Measurements from ENCODE around the gene SPPL3. TPM values are rescaled to one million over a fixed set of nuclear protein-coding genes. Genes with fewer than 3 reads are reported as not detected.
"Not testable (repeated sequence)": the region's sequence is repeated elsewhere in the genome, so short reads cannot be mapped to it uniquely, and the experiment has no call there.

The SPPL3 gene
- total RNA-seq, 2 donors from 2014 or later = 44.6 to 60.7 TPM

DNA sequence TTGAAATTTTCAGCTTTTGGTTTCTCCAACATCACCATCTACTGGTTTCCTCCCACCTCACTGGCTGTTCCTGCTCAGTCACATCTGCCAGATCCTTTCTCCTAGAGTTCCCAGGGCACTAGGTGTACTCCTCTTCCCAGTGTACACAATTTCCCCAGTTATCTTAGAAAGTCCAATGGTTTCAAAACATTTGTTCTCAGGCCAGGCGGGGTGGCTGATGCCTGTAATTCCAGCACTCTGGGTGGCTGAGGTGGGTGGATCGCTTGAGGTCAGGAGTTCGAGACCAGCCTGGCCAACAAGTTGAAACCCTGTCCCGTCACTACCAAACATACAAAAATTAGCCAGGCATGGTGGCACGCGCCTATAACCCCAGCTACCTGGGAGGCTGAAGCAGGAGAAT lies 60.7 kb downstream of the SPPL3 start:
- ATAC-seq (no peak), DNase-seq (no peak)
- Mint-ChIP-seq H3K4me1 (peaks cover 40% of the 10 kb centered on the region), H3K36me3 (ENCODE audit: low read depth) (peaks cover 2% of the 10 kb centered on the region), H3K27ac (peak overlapping the region; percentile 14), H3K27me3 (no peaks in the 10 kb centered on the region), H3K4me3 (no peak overlapping the region)
- no peaks in the 10 kb centered on the region for H3K9me3 ChIP-seq (ENCODE audit: control insufficient read depth, low read length, poor library complexity, severe bottlenecking)

DNA sequence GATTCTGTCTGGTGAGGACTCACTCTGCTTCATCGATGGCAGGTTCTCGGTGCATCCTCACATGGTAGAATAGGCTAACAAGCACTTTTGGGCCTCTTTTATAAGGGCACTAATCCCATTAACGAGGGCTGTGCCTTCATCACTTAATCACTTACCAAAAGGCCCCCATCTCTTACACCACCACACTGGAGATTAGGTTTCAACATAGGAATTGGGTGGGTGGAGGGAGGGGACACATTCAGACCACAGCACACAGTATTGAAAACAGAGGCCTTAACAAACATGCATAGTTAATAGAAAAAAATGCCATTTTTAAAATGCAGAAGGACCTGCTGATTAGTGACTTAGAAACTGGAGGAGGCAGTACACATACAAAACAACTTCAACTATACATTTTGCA lies 61.6 kb downstream of the SPPL3 start:
- DNase-seq = no peak
- H3K36me3 Mint-ChIP-seq (ENCODE audit: low read depth) = peaks cover 2% of the 10 kb centered on the region
- no peak for ATAC-seq
- peaks cover 34% of the 10 kb centered on the region for H3K4me1 Mint-ChIP-seq
- H3K9me3 ChIP-seq (ENCODE audit: control insufficient read depth, low read length, poor library complexity, severe bottlenecking) = no peaks in the 10 kb centered on the region
- no peak overlapping the region for H3K27ac Mint-ChIP-seq
- no peak overlapping the region for H3K4me3 Mint-ChIP-seq
- H3K27me3 Mint-ChIP-seq = no peaks in the 10 kb centered on the region

DNA sequence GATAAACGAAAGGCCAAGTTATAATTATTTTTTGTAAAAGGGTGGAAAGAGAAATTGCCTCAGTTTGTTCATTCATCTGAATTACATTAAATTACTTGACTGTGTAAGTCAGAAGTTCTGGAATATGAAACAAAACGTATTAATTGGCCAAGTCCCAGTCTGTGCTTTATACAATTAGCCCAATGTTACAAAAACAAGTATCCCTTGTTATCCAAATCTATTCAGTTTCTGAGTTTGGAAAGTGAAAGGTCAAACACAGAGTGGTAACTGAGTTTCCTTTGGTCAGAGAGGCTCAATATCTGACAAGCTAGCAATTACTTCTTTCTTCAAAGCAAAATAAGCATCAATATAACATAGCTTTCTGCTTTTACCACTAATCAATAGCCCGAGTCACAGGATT lies 62.6 kb downstream of the SPPL3 start:
- Mint-ChIP-seq H3K4me3 (no peak overlapping the region), H3K36me3 (ENCODE audit: low read depth) (peaks cover 2% of the 10 kb centered on the region), H3K4me1 (peaks cover 36% of the 10 kb centered on the region), H3K27me3 (no peaks in the 10 kb centered on the region), H3K27ac (no peak overlapping the region)
- ATAC-seq (no peak), DNase-seq (no peak)
- no peaks in the 10 kb centered on the region for H3K9me3 ChIP-seq (ENCODE audit: control insufficient read depth, low read length, poor library complexity, severe bottlenecking)

DNA sequence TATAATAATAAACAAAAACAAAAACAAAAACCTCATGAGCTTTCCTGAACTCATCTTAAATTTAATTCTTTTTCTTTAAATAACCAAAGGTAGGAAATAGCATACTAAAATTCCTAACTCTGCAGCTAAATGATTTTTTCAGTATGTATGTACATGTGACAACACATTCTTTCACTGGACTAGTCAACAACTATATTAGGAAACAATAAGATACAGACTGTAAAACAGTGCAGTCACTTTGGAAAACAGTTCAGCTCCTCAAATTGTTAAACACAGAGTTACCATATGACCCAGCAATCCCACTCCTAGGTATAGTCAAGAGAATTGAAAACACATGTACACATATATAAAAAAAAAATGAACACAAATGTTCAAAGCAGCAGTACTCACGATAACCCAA lies 64.7 kb downstream of the SPPL3 start:
- H3K27me3 Mint-ChIP-seq = no peaks in the 10 kb centered on the region
- no peaks in the 10 kb centered on the region for H3K9me3 ChIP-seq (ENCODE audit: control insufficient read depth, low read length, poor library complexity, severe bottlenecking)
- H3K27ac Mint-ChIP-seq = peak overlapping the region; percentile 64
- ATAC-seq = no peak
- DNase-seq = no peak
- H3K4me3 Mint-ChIP-seq = no peak overlapping the region
- peaks cover 2% of the 10 kb centered on the region for H3K36me3 Mint-ChIP-seq (ENCODE audit: low read depth)
- H3K4me1 Mint-ChIP-seq = peaks cover 49% of the 10 kb centered on the region

DNA sequence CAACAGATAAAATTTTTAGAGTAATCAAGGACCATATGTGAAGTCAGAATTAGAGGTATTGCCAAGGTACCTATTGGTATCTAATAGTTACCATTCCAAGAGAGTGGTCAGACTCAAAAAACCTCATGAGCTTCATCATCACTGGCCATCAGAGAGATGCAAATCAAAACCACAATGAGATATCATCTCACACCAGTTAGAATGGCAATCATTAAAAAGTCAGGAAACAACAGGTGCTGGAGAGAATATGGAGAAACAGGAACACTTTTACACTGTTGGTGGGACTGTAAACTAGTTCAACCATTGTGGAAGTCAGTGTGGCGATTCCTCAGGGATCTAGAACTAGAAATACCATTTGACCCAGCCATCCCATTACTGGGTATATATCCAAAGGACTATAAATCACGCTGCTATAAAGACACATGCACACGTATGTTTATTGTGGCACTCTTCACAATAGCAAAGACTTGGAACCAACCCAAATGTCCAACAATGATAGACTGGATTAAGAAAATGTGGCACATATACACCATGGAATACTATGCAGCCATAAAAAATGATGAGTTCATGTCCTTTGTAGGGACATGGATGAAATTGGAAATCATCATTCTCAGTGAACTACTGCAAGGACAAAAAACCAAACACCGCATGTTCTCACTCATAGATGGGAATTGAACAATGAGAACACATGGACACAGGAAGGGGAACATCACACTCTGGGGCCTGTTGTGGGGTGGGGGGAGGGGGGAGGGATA lies 65.4 kb downstream of the SPPL3 start:
- H3K36me3 Mint-ChIP-seq (ENCODE audit: low read depth); H3K27me3 Mint-ChIP-seq; H3K27ac Mint-ChIP-seq; ATAC-seq; H3K9me3 ChIP-seq (ENCODE audit: control insufficient read depth, low read length, poor library complexity, severe bottlenecking); DNase-seq; H3K4me3 Mint-ChIP-seq: not testable (repeated sequence)
- H3K4me1 Mint-ChIP-seq = peaks cover 50% of the 10 kb centered on the region

DNA sequence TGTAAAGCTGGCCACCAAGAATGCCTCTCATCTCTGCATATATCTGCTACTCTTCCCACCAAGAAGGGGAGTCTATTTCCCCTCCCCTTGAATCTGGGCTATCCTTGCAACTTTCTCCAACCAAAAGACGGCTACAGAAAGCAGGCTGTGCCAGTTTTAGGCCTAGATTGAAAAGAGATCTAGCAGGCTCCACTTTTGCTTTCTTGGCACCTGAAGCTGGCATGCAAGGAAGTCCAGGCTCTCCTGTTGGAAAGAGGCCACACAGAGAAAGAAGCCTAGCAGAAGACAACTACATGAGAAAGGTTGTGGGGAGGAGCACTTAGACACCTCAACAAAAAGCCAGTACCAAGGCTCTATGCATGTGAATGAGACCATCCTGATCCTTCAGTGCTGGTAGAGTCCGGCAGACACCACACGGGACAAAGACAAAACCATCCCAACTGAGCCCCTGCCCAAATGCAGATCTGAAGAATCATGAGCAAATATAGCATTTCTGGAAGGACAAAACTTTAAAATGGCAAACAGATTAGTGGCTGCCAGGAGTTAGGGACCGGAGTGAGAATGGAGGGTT lies 68.0 kb downstream of the SPPL3 start:
- H3K4me1 Mint-ChIP-seq = peaks cover 50% of the 10 kb centered on the region

DNA sequence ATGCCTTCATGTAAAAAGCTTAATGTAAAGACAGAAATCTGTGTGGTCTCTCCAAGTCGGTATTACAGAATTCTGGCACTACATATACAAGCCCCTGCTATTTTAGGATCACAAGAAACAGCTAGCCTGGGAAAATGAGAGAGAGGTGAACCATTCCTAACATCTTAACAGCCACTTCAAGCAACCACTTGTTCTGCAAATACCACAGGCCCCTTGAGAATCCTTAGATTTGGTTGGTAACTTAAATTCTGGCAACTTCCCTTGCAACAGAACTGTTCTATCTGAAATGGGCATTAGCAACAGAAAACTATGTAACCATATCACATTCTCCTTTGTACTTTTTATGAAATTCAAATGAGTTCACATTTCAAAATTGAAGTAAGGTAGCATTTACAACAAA lies 68.5 kb downstream of the SPPL3 start:
- peak overlapping the region; percentile 88 for H3K27ac Mint-ChIP-seq
- no peaks in the 10 kb centered on the region for H3K27me3 Mint-ChIP-seq
- peaks cover 56% of the 10 kb centered on the region for H3K4me1 Mint-ChIP-seq
- no peak for DNase-seq
- no peaks in the 10 kb centered on the region for H3K9me3 ChIP-seq (ENCODE audit: control insufficient read depth, low read length, poor library complexity, severe bottlenecking)
- no peak for ATAC-seq
- H3K4me3 Mint-ChIP-seq = peak overlapping the region; percentile 56
- peaks cover 5% of the 10 kb centered on the region for H3K36me3 Mint-ChIP-seq (ENCODE audit: low read depth)

More for the DNA sequence above, 68.0 kb downstream of the SPPL3 start:
- ATAC-seq = no peak
- Mint-ChIP-seq H3K27ac (peak overlapping the region; percentile 1), H3K27me3 (no peaks in the 10 kb centered on the region), H3K36me3 (ENCODE audit: low read depth) (peaks cover 5% of the 10 kb centered on the region), H3K4me3 (peak overlapping the region; percentile 56)
- H3K9me3 ChIP-seq (ENCODE audit: control insufficient read depth, low read length, poor library complexity, severe bottlenecking) = no peaks in the 10 kb centered on the region
- DNase-seq = no peak

DNA sequence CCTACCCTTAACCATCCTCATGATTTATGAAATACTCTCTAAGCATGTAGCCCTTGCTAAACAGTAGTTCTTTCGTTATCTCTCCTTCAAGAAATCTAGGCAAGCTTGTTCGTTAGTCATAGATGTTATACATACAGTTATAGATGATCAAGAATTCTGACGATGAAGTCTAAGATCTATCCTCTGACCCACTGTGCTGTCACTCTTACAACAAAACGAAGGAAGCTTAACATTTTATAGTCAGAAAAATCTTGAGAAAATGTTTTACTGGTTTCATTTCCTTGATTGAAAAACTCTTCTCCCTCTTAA lies 68.9 kb downstream of the SPPL3 start:
- peak overlapping the region; percentile 56 for H3K4me3 Mint-ChIP-seq
- H3K4me1 Mint-ChIP-seq = peaks cover 53% of the 10 kb centered on the region
- ATAC-seq = no peak
- DNase-seq = no peak
- H3K27ac Mint-ChIP-seq = peak overlapping the region; percentile 88
- no peaks in the 10 kb centered on the region for H3K27me3 Mint-ChIP-seq
- H3K36me3 Mint-ChIP-seq (ENCODE audit: low read depth) = peaks cover 5% of the 10 kb centered on the region
- no peaks in the 10 kb centered on the region for H3K9me3 ChIP-seq (ENCODE audit: control insufficient read depth, low read length, poor library complexity, severe bottlenecking)

DNA sequence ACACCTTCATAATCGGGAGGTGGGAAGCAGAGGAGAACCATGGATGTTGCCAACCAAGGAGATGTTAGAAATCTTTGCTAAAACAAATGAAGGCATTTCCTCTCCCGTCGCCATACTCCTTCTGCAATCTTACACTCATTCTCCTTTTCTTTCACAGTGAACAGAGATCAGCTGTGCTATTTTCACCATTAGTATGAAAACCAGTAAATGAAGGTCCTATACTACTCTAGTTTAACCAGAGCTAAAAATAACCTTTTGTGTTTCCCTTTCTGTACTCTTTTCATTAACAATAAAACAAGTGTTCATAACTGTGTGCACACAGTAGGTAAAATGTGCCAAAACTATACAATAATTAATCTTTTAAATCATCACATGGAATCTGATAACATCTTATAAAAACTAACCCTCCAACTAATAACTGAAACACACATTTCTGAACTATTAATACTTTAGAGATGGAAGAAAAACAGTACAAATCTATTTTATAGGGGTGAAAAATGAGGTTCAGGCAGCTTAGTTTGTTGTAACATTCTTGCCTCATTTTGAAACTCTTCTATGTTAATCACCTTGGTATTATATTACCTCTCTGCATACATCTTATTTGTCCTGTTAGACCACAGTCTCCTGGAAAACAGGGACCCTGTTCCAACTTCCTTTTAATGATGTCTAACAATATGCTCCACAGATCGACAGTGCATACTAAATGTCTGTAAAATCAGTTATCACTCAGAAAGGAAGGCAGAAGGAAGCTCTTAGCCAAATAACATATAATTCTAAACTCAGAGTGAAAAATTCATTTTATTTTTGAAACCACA lies 69.5 kb downstream of the SPPL3 start:
- H3K36me3 Mint-ChIP-seq (ENCODE audit: low read depth) = peaks cover 5% of the 10 kb centered on the region
- DNase-seq (no peak), ATAC-seq (no peak)
- H3K27ac Mint-ChIP-seq = peak overlapping the region; percentile 88
- H3K9me3 ChIP-seq (ENCODE audit: control insufficient read depth, low read length, poor library complexity, severe bottlenecking) = no peaks in the 10 kb centered on the region
- peaks cover 55% of the 10 kb centered on the region for H3K4me1 Mint-ChIP-seq
- H3K4me3 Mint-ChIP-seq = peak overlapping the region; percentile 56
- no peaks in the 10 kb centered on the region for H3K27me3 Mint-ChIP-seq

DNA sequence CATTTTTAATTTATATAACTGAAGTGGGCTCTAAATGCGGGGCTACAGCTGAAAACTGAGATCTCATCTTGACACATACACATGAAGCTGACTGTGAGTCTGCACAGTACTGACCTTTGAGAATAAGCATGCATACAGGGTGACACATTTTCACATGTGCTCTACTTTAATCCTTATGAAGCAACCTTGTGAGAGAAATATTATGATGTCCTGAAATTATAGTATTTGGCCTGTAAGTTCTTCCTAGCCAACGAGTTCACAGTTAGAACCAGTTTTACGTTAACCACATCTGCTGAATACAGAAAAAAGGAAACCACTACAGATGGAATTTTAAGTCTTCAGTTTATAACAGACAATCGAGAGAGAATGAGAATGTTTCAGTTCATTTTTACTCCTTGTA lies 70.3 kb downstream of the SPPL3 start:
- DNase-seq (no peak), ATAC-seq (no peak)
- no peaks in the 10 kb centered on the region for H3K27me3 Mint-ChIP-seq
- no peak overlapping the region for H3K4me3 Mint-ChIP-seq
- H3K4me1 Mint-ChIP-seq = peaks cover 57% of the 10 kb centered on the region
- H3K36me3 Mint-ChIP-seq (ENCODE audit: low read depth) = peaks cover 5% of the 10 kb centered on the region
- H3K27ac Mint-ChIP-seq = no peak overlapping the region
- H3K9me3 ChIP-seq (ENCODE audit: control insufficient read depth, low read length, poor library complexity, severe bottlenecking) = no peaks in the 10 kb centered on the region

DNA sequence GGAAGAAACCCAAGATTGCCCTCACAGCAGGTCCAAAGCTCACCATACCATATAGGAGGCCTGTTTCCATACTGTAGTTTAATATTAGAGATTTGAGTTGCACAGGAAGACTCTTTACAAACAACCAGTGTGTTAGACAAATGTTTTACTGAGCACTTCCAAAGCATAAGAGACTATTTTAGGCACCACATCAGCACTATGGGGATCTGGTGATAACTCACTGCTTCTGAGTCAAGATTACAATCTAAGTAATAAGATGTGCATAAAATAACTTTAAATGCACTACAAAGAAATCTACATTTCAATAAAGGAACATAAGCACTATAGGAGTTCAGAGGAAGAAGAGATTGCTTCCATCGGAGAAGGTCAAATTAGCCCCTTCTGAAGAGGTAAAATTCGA lies 71.4 kb downstream of the SPPL3 start:
- peaks cover 60% of the 10 kb centered on the region for H3K4me1 Mint-ChIP-seq
- peak overlapping the region; percentile 57 for H3K4me3 Mint-ChIP-seq
- peaks cover 4% of the 10 kb centered on the region for H3K36me3 Mint-ChIP-seq (ENCODE audit: low read depth)
- ATAC-seq (no peak), DNase-seq (no peak)
- peak overlapping the region; percentile 17 for H3K27ac Mint-ChIP-seq
- H3K27me3 Mint-ChIP-seq = no peaks in the 10 kb centered on the region
- no peaks in the 10 kb centered on the region for H3K9me3 ChIP-seq (ENCODE audit: control insufficient read depth, low read length, poor library complexity, severe bottlenecking)

DNA sequence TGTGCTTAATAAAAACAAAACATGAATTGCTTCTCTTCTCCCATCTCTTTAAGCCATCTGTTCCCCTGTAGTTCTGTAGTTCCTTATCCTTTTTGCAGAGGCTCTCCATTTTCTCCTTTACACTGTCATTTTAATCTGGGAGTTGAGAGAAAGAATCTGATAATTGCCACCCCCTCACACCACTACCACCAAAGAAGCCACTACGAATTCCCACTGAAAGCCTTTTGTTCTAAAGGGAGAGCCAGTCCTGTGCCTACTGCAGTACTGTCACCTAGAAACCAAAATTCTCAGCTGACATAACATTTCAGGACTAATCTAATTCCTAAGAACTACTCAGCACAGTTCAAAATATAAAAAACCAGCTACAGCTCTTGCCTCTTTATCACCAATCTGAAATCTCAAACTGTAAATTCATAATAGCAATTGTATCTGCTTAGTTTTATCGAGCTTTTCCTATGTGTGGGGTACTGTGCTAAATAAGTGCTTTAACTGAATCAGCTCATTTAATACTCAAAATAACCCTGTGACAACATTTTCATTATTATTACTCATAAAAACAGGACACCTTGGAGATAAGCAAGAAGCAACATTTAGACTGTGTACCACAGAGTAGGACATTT lies 72.4 kb downstream of the SPPL3 start:
- DNase-seq (no peak), ATAC-seq (no peak)
- Mint-ChIP-seq H3K27me3 (no peaks in the 10 kb centered on the region), H3K36me3 (ENCODE audit: low read depth) (peaks cover 4% of the 10 kb centered on the region), H3K4me3 (no peak overlapping the region), H3K4me1 (peaks cover 57% of the 10 kb centered on the region), H3K27ac (peak overlapping the region; percentile 87)
- H3K9me3 ChIP-seq (ENCODE audit: control insufficient read depth, low read length, poor library complexity, severe bottlenecking) = no peaks in the 10 kb centered on the region

DNA sequence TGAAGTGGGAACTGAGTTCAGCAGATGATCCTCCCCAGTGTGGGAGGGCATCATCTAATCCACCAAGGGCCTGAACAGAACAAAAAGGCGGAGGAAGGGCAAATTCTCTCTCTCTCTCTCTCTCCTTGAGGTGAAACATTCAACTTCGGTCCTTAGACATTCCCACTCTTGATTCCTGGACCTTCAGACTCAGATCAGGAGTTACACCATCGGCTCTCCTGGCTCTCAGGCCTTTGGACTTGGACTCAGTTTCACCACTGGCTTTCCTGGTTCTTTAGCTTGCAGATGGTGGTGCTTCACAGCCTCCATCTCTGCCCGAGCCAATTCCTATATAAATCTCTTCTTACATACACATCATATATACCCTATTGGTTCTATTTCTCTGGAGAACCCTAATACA lies 73.2 kb downstream of the SPPL3 start:
- Mint-ChIP-seq H3K27me3 (no peaks in the 10 kb centered on the region), H3K4me3 (no peak overlapping the region), H3K4me1 (peaks cover 53% of the 10 kb centered on the region), H3K27ac (no peak overlapping the region), H3K36me3 (ENCODE audit: low read depth) (peaks cover 4% of the 10 kb centered on the region)
- no peak for DNase-seq
- no peak for ATAC-seq
- H3K9me3 ChIP-seq (ENCODE audit: control insufficient read depth, low read length, poor library complexity, severe bottlenecking) = no peaks in the 10 kb centered on the region

Data from T-helper 17 cell (primary cell).